ENCODE data around the gene CST4. TPM values are rescaled to one million over a fixed set of nuclear protein-coding genes. Genes with fewer than 3 reads are reported as not detected.

Gene CST4
- total and polyA plus RNA-seq, 10 of the 15 experiments (the other 5 are each of a cell fraction or from before 2014, with no cell fraction given), result not detected

GRCh38 chr20:23705895-23706294 is 17.1 kb upstream of the CST4 start:
- in situ Hi-C loops (cut with MboI), result no loop called here
- H3K4me3 ChIP-seq, result no peak overlapping the region
- H3K79me2 ChIP-seq (ENCODE audit: control insufficient read depth, insufficient read depth, low read length), result no peaks in the 10 kb centered on the region
- WGBS (ENCODE audit: insufficient coverage, insufficient replicate concordance, low lambda C conversion rate, missing lambda C conversion rate), result 25% methylated on average over 1 of the region's 1 CpG
- BruUV-seq (replicated peaks), result no TSS peak
- ChIA-PET CTCF (no interaction called here), POLR2A (no interaction called here), SMC1A (ENCODE audit: uncharacterized antibody, unreplicated experiment) (interaction anchor here (0.6 kb wide), 1 partner anchor 93 kb away, joined by 3 read pairs; no protein-coding TSS in a partner anchor), RAD21 (ENCODE audit: unreplicated experiment) (no interaction called here)
- H3K4me1 ChIP-seq (ENCODE audit: control insufficient read depth, insufficient read depth, low read length), result no peaks in the 10 kb centered on the region
- FAIRE-seq (no peak), DNase-seq (ENCODE audit: low read depth, low spot score) (no peak), ATAC-seq (no peak)
- no peak overlapping the region for H2AFZ ChIP-seq (ENCODE audit: control insufficient read depth, low read depth, low read length)
- H3K27ac ChIP-seq (ENCODE audit: control insufficient read depth, insufficient read depth), result no peak overlapping the region
- H3K9ac ChIP-seq (ENCODE audit: control insufficient read depth, insufficient read depth, low read length), result no peak overlapping the region
- H3K27me3 ChIP-seq (replicated peaks in 1 of 2; ENCODE audit: control insufficient read depth in 2 of 2, insufficient read depth in 2 of 2, low read length in 1 of 2), result no peaks in the 10 kb centered on the region
- intact Hi-C loops (cut with micrococcal nuclease; ENCODE audit: unreplicated experiment), result no loop called here
- H4K20me1 ChIP-seq (ENCODE audit: control insufficient read depth, insufficient read depth), result no peaks in the 10 kb centered on the region
- no peaks in the 10 kb centered on the region for H3K9me3 ChIP-seq (replicated peaks; ENCODE audit: control insufficient read depth, insufficient read depth, low read length)
- H3K36me3 ChIP-seq (ENCODE audit: control insufficient read depth in 2 of 2, insufficient read depth in 2 of 2, low read length in 1 of 2), result no peaks in the 10 kb centered on the region
- H3K4me2 ChIP-seq (ENCODE audit: control insufficient read depth, insufficient read depth), result no peak overlapping the region
- TF ChIP-seq CHD4 (IDR thresholded peaks at IDR 0.05) (no peak), PRDM15 (CRISPR knock-in tag; IDR thresholded peaks at IDR 0.05) (no peak), JUND (IDR thresholded peaks at IDR 0.05; ENCODE audit: low read depth, low read length) (no peak), ZNF687 (IDR thresholded peaks at IDR 0.05) (no peak), RAD21 (IDR thresholded peaks at IDR 0.05; ENCODE audit: insufficient read depth, low read depth, low read length) (no peak), RELA (IDR thresholded peaks at IDR 0.05; ENCODE audit: borderline replicate concordance, partially characterized antibody) (no peak), IKZF1 (conservative IDR thresholded peaks at IDR 0.05) (no peak), ZBTB4 (CRISPR knock-in tag; IDR thresholded peaks at IDR 0.05) (no peak), USF1 (IDR thresholded peaks at IDR 0.05; ENCODE audit: borderline replicate concordance, extremely low read length, insufficient read depth, low read depth, low read length) (no peak), IRF3 (IDR thresholded peaks at IDR 0.05) (no peak)

Data from GM12878 (cell line).